WTC11 (cell line): Measurements from ENCODE around the gene KDM5A. TPM values are rescaled to one million over a fixed set of nuclear protein-coding genes. Genes with fewer than 3 reads are reported as not detected.

ENCODE experiments used
- ATAC-seq: fragments of 200-7000 bp; cut with Tn5 transposase; 2 replicates; pipeline ENCODE4 v1.10.0; 2021; ENCODE audit warnings: mild to moderate bottlenecking, moderate library complexity
- CTCF ChIA-PET: fragments of 300-600 bp; sonication (Branson Sonifier 250); formaldehyde crosslinking; loops from one replicate; lab custom pipeline; 2021; ENCODE audit warnings: antibody characterized with exemption; lab: Charles Lee
- POLR2A ChIA-PET: fragments of 350-600 bp; sonication (Branson Sonifier 250); formaldehyde crosslinking; loops from one replicate; lab custom pipeline; 2021; ENCODE audit warnings: antibody characterized with exemption; lab: Charles Lee
- DNase-seq: peaks from one replicate; pipeline ENCODE4 v3.0.0; 2021; ENCODE audit warnings: low spot score
- H3K27ac Mint-ChIP-seq: 2 replicates; pipeline ENCODE4 v1.8.0; 2021; ENCODE audit warnings: mixed read lengths
- H3K27me3 Mint-ChIP-seq: 2 replicates; pipeline ENCODE4 v1.8.0; 2021; ENCODE audit warnings: low read depth, mild to moderate bottlenecking, moderate library complexity, mixed read lengths
- H3K36me3 Mint-ChIP-seq: 2 replicates; pipeline ENCODE4 v1.8.0; 2021; ENCODE audit warnings: mixed read lengths
- H3K4me1 Mint-ChIP-seq: 2 replicates; pipeline ENCODE4 v1.8.0; 2022; ENCODE audit warnings: mixed read lengths
- H3K4me3 Mint-ChIP-seq: 2 replicates; pipeline ENCODE4 v1.8.0; 2021; ENCODE audit warnings: mild to moderate bottlenecking, moderate library complexity, mixed read lengths
- H3K9me3 Mint-ChIP-seq: 2 replicates; pipeline ENCODE4 v1.8.0; 2021; ENCODE audit warnings: mixed read lengths
- ARID4B ChIP-seq: sonication (generic); formaldehyde crosslinking; IDR thresholded peaks from 2 replicates; pipeline ENCODE4 v1.8.0; 2023; ENCODE audit warnings: missing genetic modification reagents, mild to moderate bottlenecking, borderline replicate concordance
- ATF3 ChIP-seq: sonication (generic); formaldehyde crosslinking; conservative IDR thresholded peaks from 2 replicates; pipeline ENCODE4 v1.8.1; 2022; ENCODE audit warnings: mild to moderate bottlenecking, missing genetic modification reagents
- CBFB ChIP-seq: sonication (generic); formaldehyde crosslinking; IDR thresholded peaks from 2 replicates; pipeline ENCODE4 v1.8.1; 2022; ENCODE audit warnings: mild to moderate bottlenecking, low read depth, missing genetic modification reagents
- EMX1 ChIP-seq: fragments of 250-450 bp; sonication (Bioruptor Pico); IDR thresholded peaks from 2 replicates; pipeline ENCODE4 v1.8.0; 2021; ENCODE audit warnings: mild to moderate bottlenecking
- ERG ChIP-seq: fragments of 250-450 bp; sonication (Bioruptor Pico); IDR thresholded peaks from 2 replicates; pipeline ENCODE4 v1.8.0; 2021; ENCODE audit warnings: mild to moderate bottlenecking
- HMGA2 ChIP-seq: fragments of 250-450 bp; sonication (Bioruptor Pico); IDR thresholded peaks from 2 replicates; pipeline ENCODE4 v1.4.0; 2021; ENCODE audit warnings: mild to moderate bottlenecking, moderate library complexity
- IRF2 ChIP-seq: sonication (generic); formaldehyde crosslinking; IDR thresholded peaks from 2 replicates; pipeline ENCODE4 v1.8.0; 2022; ENCODE audit warnings: low read depth, missing genetic modification reagents, borderline replicate concordance
- MLX ChIP-seq: sonication (generic); formaldehyde crosslinking; IDR thresholded peaks from 2 replicates; pipeline ENCODE4 v1.8.1; 2023; ENCODE audit warnings: mild to moderate bottlenecking, missing genetic modification reagents, moderate library complexity
- NR1H2 ChIP-seq: sonication (generic); formaldehyde crosslinking; IDR thresholded peaks from 2 replicates; pipeline ENCODE4 v1.9.0; 2021; ENCODE audit warnings: mild to moderate bottlenecking, moderate library complexity, missing genetic modification reagents
- NR3C1 ChIP-seq: sonication (generic); formaldehyde crosslinking; conservative IDR thresholded peaks from 2 replicates; pipeline ENCODE4 v1.8.1; 2023; ENCODE audit warnings: low read depth, mild to moderate bottlenecking, missing genetic modification reagents
- OVOL2 ChIP-seq: fragments of 250-450 bp; sonication (Bioruptor Pico); IDR thresholded peaks from 2 replicates; pipeline ENCODE4 v1.9.0; 2021; ENCODE audit warnings: mild to moderate bottlenecking, borderline replicate concordance
- PRRX2 ChIP-seq: fragments of 250-450 bp; sonication (Bioruptor Pico); IDR thresholded peaks from 2 replicates; pipeline ENCODE4 v1.8.0; 2021; ENCODE audit warnings: mild to moderate bottlenecking
- RORB ChIP-seq: fragments of 250-450 bp; sonication (Bioruptor Pico); IDR thresholded peaks from 2 replicates; pipeline ENCODE4 v1.9.0; 2021; ENCODE audit warnings: mild to moderate bottlenecking
- SOX15 ChIP-seq: fragments of 250-450 bp; sonication (Bioruptor Pico); IDR thresholded peaks from 2 replicates; pipeline ENCODE4 v1.9.0; 2021; ENCODE audit warnings: mild to moderate bottlenecking
- ZMAT4 ChIP-seq: fragments of 250-450 bp; sonication (Bioruptor Pico); IDR thresholded peaks from 2 replicates; pipeline ENCODE4 v1.9.0; 2021; ENCODE audit warnings: mild to moderate bottlenecking
- ZNF396 ChIP-seq: fragments of 250-450 bp; sonication (Bioruptor Pico); IDR thresholded peaks from 2 replicates; pipeline ENCODE4 v1.8.0; 2021; ENCODE audit warnings: mild to moderate bottlenecking, moderate library complexity, borderline replicate concordance
- ZNF671 ChIP-seq: fragments of 250-450 bp; sonication (Bioruptor Pico); IDR thresholded peaks from 2 replicates; pipeline ENCODE4 v1.8.0; 2021; ENCODE audit warnings: mild to moderate bottlenecking
- total RNA-seq: library from RNA; stranded (reverse); gene quantifications from 3 replicates; pipeline ENCODE4 v1.2.3, GENCODE V29; 2021
- TF ChIP-seq, protein P1 (sequence below): fragments of 250-450 bp; sonication (Bioruptor Pico); IDR thresholded peaks from 2 replicates; pipeline ENCODE4 v2.1.2; 2022; ENCODE audit warnings: mild to moderate bottlenecking, moderate library complexity
- TF ChIP-seq, protein P2 (sequence below): sonication (generic); formaldehyde crosslinking; IDR thresholded peaks from 2 replicates; pipeline ENCODE4 v1.8.1; 2023; ENCODE audit warnings: mild to moderate bottlenecking, missing genetic modification reagents
- TF ChIP-seq, protein P3 (sequence below): sonication (generic); formaldehyde crosslinking; IDR thresholded peaks from 2 replicates; pipeline ENCODE4 v1.8.0; 2022; ENCODE audit warnings: mild to moderate bottlenecking, missing genetic modification reagents
- TF ChIP-seq, protein P4 (sequence below): sonication (generic); formaldehyde crosslinking; conservative IDR thresholded peaks from 2 replicates; pipeline ENCODE4 v1.8.1; 2023; ENCODE audit warnings: mild to moderate bottlenecking, low read depth, missing genetic modification reagents, moderate library complexity
- TF ChIP-seq, protein P5 (sequence below): sonication (generic); formaldehyde crosslinking; IDR thresholded peaks from 2 replicates; pipeline ENCODE4 v1.8.0; 2023; ENCODE audit warnings: missing genetic modification reagents

KDM5A gene
- total RNA-seq, 1 experiment from 2014 or later = 57.6 TPM

GRCh38 chr12:418432-418831, 29.3 kb upstream of the KDM5A start (continued):
- TF ChIP-seq NR1H2 (CRISPR knock-in tag) = no peak
- no peak for TF ChIP-seq PRRX2 (CRISPR knock-in tag)
- TF ChIP-seq ZMAT4 (CRISPR knock-in tag) = no peak
- TF ChIP-seq ATF3 = no peak
- TF ChIP-seq IRF2 (CRISPR knock-in tag) = no peak
- TF ChIP-seq, protein P1, sequence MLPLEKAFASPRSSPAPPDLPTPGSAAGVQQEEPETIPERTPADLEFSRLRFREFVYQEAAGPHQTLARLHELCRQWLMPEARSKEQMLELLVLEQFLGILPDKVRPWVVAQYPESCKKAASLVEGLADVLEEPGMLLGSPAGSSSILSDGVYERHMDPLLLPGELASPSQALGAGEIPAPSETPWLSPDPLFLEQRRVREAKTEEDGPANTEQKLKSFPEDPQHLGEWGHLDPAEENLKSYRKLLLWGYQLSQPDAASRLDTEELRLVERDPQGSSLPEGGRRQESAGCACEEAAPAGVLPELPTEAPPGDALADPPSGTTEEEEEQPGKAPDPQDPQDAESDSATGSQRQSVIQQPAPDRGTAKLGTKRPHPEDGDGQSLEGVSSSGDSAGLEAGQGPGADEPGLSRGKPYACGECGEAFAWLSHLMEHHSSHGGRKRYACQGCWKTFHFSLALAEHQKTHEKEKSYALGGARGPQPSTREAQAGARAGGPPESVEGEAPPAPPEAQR (CRISPR knock-in tag) = no peak
- no peak for TF ChIP-seq EMX1 (CRISPR knock-in tag)
- TF ChIP-seq, protein P2, sequence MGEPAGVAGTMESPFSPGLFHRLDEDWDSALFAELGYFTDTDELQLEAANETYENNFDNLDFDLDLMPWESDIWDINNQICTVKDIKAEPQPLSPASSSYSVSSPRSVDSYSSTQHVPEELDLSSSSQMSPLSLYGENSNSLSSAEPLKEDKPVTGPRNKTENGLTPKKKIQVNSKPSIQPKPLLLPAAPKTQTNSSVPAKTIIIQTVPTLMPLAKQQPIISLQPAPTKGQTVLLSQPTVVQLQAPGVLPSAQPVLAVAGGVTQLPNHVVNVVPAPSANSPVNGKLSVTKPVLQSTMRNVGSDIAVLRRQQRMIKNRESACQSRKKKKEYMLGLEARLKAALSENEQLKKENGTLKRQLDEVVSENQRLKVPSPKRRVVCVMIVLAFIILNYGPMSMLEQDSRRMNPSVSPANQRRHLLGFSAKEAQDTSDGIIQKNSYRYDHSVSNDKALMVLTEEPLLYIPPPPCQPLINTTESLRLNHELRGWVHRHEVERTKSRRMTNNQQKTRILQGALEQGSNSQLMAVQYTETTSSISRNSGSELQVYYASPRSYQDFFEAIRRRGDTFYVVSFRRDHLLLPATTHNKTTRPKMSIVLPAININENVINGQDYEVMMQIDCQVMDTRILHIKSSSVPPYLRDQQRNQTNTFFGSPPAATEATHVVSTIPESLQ = no peak
- no peak for TF ChIP-seq CBFB (CRISPR knock-in tag)
- TF ChIP-seq, protein P3, sequence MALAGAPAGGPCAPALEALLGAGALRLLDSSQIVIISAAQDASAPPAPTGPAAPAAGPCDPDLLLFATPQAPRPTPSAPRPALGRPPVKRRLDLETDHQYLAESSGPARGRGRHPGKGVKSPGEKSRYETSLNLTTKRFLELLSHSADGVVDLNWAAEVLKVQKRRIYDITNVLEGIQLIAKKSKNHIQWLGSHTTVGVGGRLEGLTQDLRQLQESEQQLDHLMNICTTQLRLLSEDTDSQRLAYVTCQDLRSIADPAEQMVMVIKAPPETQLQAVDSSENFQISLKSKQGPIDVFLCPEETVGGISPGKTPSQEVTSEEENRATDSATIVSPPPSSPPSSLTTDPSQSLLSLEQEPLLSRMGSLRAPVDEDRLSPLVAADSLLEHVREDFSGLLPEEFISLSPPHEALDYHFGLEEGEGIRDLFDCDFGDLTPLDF (CRISPR knock-in tag) = no peak
- no peak for TF ChIP-seq ERG (CRISPR knock-in tag)
- no peak for TF ChIP-seq NR3C1

GRCh38 chr12:414859-415258, 25.7 kb upstream of the KDM5A start:
- Mint-ChIP-seq H3K4me1 (no peaks in the 10 kb centered on the region), H3K4me3 (no peak overlapping the region), H3K9me3 (no peaks in the 10 kb centered on the region), H3K36me3 (peaks cover 66% of the 10 kb centered on the region), H3K27ac (no peak overlapping the region), H3K27me3 (no peaks in the 10 kb centered on the region)
- CTCF ChIA-PET = no interaction called here
- POLR2A ChIA-PET = no interaction called here
- ATAC-seq (no peak), DNase-seq (no peak)
- TF ChIP-seq MLX (CRISPR knock-in tag) (no peak), SOX15 (CRISPR knock-in tag) (no peak), RORB (CRISPR knock-in tag) (no peak), ZNF396 (no peak), ATF3 (no peak), HMGA2 (CRISPR knock-in tag) (no peak), ZNF671 (CRISPR knock-in tag) (no peak), ARID4B (CRISPR knock-in tag) (no peak), OVOL2 (CRISPR knock-in tag) (no peak)
- TF ChIP-seq, protein P4, sequence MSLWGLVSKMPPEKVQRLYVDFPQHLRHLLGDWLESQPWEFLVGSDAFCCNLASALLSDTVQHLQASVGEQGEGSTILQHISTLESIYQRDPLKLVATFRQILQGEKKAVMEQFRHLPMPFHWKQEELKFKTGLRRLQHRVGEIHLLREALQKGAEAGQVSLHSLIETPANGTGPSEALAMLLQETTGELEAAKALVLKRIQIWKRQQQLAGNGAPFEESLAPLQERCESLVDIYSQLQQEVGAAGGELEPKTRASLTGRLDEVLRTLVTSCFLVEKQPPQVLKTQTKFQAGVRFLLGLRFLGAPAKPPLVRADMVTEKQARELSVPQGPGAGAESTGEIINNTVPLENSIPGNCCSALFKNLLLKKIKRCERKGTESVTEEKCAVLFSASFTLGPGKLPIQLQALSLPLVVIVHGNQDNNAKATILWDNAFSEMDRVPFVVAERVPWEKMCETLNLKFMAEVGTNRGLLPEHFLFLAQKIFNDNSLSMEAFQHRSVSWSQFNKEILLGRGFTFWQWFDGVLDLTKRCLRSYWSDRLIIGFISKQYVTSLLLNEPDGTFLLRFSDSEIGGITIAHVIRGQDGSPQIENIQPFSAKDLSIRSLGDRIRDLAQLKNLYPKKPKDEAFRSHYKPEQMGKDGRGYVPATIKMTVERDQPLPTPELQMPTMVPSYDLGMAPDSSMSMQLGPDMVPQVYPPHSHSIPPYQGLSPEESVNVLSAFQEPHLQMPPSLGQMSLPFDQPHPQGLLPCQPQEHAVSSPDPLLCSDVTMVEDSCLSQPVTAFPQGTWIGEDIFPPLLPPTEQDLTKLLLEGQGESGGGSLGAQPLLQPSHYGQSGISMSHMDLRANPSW (CRISPR knock-in tag) = no peak
- TF ChIP-seq, protein P5, sequence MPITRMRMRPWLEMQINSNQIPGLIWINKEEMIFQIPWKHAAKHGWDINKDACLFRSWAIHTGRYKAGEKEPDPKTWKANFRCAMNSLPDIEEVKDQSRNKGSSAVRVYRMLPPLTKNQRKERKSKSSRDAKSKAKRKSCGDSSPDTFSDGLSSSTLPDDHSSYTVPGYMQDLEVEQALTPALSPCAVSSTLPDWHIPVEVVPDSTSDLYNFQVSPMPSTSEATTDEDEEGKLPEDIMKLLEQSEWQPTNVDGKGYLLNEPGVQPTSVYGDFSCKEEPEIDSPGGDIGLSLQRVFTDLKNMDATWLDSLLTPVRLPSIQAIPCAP = no peak
